SK-N-SH (cell line): ENCODE measurements around the gene ASIC3.

ENCODE experiments used
- CTCF ChIP-seq: fragments of 200-600 bp; sonication (generic); IDR thresholded peaks from 2 replicates; pipeline ENCODE4 v1.6.1; 2017; ENCODE audit warnings: antibody characterized with exemption, mild to moderate bottlenecking, moderate library complexity
- EZH2phosphoT487 ChIP-seq: fragments of 200-600 bp; sonication (generic); IDR thresholded peaks from 2 replicates; pipeline ENCODE4 v1.6.1; 2017; ENCODE audit warnings: low read depth, mixed run types, mild to moderate bottlenecking, antibody characterized with exemption, moderate library complexity, borderline replicate concordance
- JUND ChIP-seq: IDR thresholded peaks from 2 replicates; pipeline ENCODE4 v1.4.0; 2012
- NRF1 ChIP-seq: IDR thresholded peaks from 2 replicates; pipeline ENCODE4 v1.6.1; 2012; ENCODE audit warnings: low read depth, mild to moderate bottlenecking, low read length
- PBX3 ChIP-seq: IDR thresholded peaks from 2 replicates; pipeline ENCODE4; 2012
- POLR2AphosphoS5 ChIP-seq: IDR thresholded peaks from 2 replicates; pipeline ENCODE4 v1.6.1; 2012; ENCODE audit warnings: low read depth, low read length
- TAF1 ChIP-seq: IDR thresholded peaks from 2 replicates; pipeline ENCODE4 v1.6.1; 2012; ENCODE audit warnings: low read depth, mild to moderate bottlenecking, low read length, moderate library complexity, borderline replicate concordance
- YY1 ChIP-seq: IDR thresholded peaks from 2 replicates; pipeline ENCODE4 v1.4.0; 2012; ENCODE audit warnings: low read depth, mild to moderate bottlenecking
- TF ChIP-seq, protein P1 (sequence below): IDR thresholded peaks from 2 replicates; pipeline ENCODE4 v1.6.1; 2012; ENCODE audit warnings: mild to moderate bottlenecking, low read depth, low read length, moderate library complexity

GRCh38 chr7:151099486-151100211 is 51.3 kb downstream of the ASIC3 start:
- no peak for TF ChIP-seq CTCF
- TF ChIP-seq YY1: no peak
- TF ChIP-seq TAF1: no peak
- no peak for TF ChIP-seq POLR2AphosphoS5
- TF ChIP-seq JUND: no peak
- no peak for TF ChIP-seq EZH2phosphoT487
- TF ChIP-seq PBX3: no peak
- no peak for TF ChIP-seq NRF1
- TF ChIP-seq, protein P1, sequence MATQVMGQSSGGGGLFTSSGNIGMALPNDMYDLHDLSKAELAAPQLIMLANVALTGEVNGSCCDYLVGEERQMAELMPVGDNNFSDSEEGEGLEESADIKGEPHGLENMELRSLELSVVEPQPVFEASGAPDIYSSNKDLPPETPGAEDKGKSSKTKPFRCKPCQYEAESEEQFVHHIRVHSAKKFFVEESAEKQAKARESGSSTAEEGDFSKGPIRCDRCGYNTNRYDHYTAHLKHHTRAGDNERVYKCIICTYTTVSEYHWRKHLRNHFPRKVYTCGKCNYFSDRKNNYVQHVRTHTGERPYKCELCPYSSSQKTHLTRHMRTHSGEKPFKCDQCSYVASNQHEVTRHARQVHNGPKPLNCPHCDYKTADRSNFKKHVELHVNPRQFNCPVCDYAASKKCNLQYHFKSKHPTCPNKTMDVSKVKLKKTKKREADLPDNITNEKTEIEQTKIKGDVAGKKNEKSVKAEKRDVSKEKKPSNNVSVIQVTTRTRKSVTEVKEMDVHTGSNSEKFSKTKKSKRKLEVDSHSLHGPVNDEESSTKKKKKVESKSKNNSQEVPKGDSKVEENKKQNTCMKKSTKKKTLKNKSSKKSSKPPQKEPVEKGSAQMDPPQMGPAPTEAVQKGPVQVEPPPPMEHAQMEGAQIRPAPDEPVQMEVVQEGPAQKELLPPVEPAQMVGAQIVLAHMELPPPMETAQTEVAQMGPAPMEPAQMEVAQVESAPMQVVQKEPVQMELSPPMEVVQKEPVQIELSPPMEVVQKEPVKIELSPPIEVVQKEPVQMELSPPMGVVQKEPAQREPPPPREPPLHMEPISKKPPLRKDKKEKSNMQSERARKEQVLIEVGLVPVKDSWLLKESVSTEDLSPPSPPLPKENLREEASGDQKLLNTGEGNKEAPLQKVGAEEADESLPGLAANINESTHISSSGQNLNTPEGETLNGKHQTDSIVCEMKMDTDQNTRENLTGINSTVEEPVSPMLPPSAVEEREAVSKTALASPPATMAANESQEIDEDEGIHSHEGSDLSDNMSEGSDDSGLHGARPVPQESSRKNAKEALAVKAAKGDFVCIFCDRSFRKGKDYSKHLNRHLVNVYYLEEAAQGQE: no peak
